Activated naive CD8-positive, alpha-beta T cell treated with anti-CD3 and anti-CD28 coated beads for 36 hours (primary cell): ENCODE results near the gene PML. TPM values are rescaled to one million over a fixed set of nuclear protein-coding genes. Genes with fewer than 3 reads are reported as not detected.

Experiments
- DNase-seq: peaks from one replicate; pipeline ENCODE4 v3.0.0; 2021
- H3K27ac Mint-ChIP-seq: one replicate; pipeline ENCODE4 v1.8.0; 2022; ENCODE audit warnings: mild to moderate bottlenecking, moderate library complexity, mixed read lengths
- H3K27me3 Mint-ChIP-seq: one replicate; pipeline ENCODE4 v1.8.0; 2022; ENCODE audit warnings: mild to moderate bottlenecking, mixed read lengths
- H3K36me3 Mint-ChIP-seq: one replicate; pipeline ENCODE4 v1.8.0; 2021; ENCODE audit warnings: mild to moderate bottlenecking, mixed read lengths
- H3K4me1 Mint-ChIP-seq: one replicate; pipeline ENCODE4 v1.8.0; 2021; ENCODE audit warnings: mixed read lengths
- H3K4me3 Mint-ChIP-seq: one replicate; pipeline ENCODE4 v1.8.0; 2022; ENCODE audit warnings: mild to moderate bottlenecking, moderate library complexity, mixed read lengths
- H3K9me3 Mint-ChIP-seq: one replicate; pipeline ENCODE4 v1.8.0; 2022; ENCODE audit warnings: mixed read lengths
- total RNA-seq, 2 experiments: library from RNA; stranded (reverse); gene quantifications; one replicate each; pipeline ENCODE4 v1.2.3, GENCODE V29; 2021

Gene PML
- total RNA-seq, 2 experiments from 2014 or later: 53.4 to 54.3 TPM

DNA sequence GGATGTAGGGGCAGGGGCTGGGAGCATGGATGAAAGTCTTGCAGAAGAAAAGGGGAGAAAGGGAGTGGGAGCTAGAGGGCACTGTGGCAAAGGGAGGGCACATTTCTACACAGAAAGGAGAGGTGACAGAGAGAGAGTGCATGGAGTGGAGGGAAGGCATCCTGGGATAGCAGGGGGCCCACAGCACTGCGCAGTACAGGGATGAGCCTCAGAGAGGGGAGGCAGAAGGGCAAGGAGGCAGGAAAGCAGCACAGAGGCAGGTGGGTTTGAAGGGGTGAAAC, 7.8 kb upstream of the PML start:
- no peak for DNase-seq
- peaks cover 26% of the 10 kb centered on the region for H3K4me1 Mint-ChIP-seq
- peaks cover 2% of the 10 kb centered on the region for H3K36me3 Mint-ChIP-seq
- no peaks in the 10 kb centered on the region for H3K27me3 Mint-ChIP-seq
- no peaks in the 10 kb centered on the region for H3K9me3 Mint-ChIP-seq
- no peak overlapping the region for H3K27ac Mint-ChIP-seq
- no peak overlapping the region for H3K4me3 Mint-ChIP-seq

DNA sequence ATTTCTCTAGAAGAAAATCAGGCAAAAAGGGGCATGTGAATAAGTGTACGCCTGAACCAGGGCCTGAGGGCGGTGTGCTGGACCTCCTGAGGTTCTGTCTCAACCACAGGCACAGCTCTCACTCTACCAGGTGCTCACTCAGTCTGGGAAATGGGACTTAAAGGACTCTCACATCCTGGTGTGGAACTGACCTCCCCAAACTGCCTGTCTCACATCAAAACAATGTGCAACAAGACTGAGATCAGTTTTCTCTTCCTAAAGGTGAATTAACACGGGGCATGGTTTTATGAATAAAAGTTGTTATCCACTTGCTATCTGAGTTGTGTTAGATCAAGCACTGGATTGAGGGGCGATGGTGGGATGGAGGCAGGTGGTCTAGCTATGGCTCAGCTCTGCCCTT, 7.3 kb upstream of the PML start:
- H3K4me3 Mint-ChIP-seq: no peak overlapping the region
- DNase-seq: no peak
- no peaks in the 10 kb centered on the region for H3K27me3 Mint-ChIP-seq

GRCh38 chr15:73987681-73988444, 6.7 kb upstream of the PML start:
- Mint-ChIP-seq H3K9me3 (no peaks in the 10 kb centered on the region), H3K27ac (no peak overlapping the region), H3K4me3 (no peak overlapping the region), H3K4me1 (peaks cover 21% of the 10 kb centered on the region), H3K36me3 (peaks cover 2% of the 10 kb centered on the region), H3K27me3 (no peaks in the 10 kb centered on the region)
- no peak for DNase-seq

More for the DNA sequence above, 7.3 kb upstream of the PML start:
- Mint-ChIP-seq H3K9me3 (no peaks in the 10 kb centered on the region), H3K27ac (no peak overlapping the region), H3K4me1 (peaks cover 20% of the 10 kb centered on the region), H3K36me3 (peaks cover 2% of the 10 kb centered on the region)

- H3K4me3 Mint-ChIP-seq: no peak overlapping the region
- H3K4me1 Mint-ChIP-seq: peaks cover 23% of the 10 kb centered on the region
- H3K36me3 Mint-ChIP-seq: peaks cover 2% of the 10 kb centered on the region
- H3K27ac Mint-ChIP-seq: no peak overlapping the region
- no peaks in the 10 kb centered on the region for H3K9me3 Mint-ChIP-seq
- no peak for DNase-seq
- no peaks in the 10 kb centered on the region for H3K27me3 Mint-ChIP-seq
These were observed 6.0 kb upstream of the PML start for GRCh38 chr15:73988445-73988969.

DNA sequence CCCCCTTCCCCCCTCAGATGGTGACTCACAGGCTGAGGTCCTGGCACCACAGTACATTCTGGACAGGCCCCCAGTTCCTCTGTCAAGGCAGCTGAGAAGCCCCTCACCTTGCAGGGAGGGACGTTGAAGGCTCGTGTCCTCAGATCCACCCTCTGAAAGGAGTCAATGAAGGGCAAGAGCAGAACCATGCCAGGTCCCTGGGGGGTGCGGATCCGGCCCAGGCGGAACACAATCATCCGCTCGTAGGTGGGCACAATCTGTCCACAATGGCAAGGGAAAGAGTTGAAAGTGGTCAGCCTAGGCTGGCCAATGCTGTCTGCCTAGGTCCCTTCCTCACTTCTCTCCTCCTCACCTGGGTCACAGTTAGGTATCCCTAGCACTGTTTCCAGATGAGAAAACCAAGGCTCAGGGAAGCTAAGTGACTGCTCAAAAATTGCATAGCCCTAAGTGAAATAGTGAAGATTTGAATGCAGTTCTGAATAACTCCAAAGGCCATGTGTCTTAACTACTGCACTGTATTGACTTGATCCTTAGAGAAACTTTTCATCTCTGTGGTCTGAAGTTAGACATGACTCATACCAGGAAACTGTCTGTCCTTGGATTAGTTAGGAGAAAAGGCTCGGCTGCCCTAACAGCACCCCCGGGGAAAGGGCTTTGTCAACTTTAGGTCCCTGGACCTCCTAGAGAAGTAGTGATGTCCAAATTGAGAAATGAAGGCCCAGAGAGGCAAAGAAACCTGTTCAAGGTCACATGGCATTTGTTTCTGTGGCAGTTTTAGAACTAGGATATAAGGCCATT, 5.3 kb upstream of the PML start:
- Mint-ChIP-seq H3K27me3 (no peaks in the 10 kb centered on the region), H3K4me1 (peaks cover 30% of the 10 kb centered on the region), H3K4me3 (no peak overlapping the region), H3K27ac (no peak overlapping the region), H3K9me3 (no peaks in the 10 kb centered on the region), H3K36me3 (peaks cover 2% of the 10 kb centered on the region)
- DNase-seq: no peak

GRCh38 chr15:73990250-73991005, 4.1 kb upstream of the PML start:
- DNase-seq: no peak
- Mint-ChIP-seq H3K9me3 (no peaks in the 10 kb centered on the region), H3K27me3 (no peaks in the 10 kb centered on the region), H3K4me3 (peak overlapping the region; percentile 2), H3K27ac (no peak overlapping the region), H3K36me3 (peaks cover 8% of the 10 kb centered on the region), H3K4me1 (peaks cover 28% of the 10 kb centered on the region)

GRCh38 chr15:73991260-73991659, 3.3 kb upstream of the PML start:
- Mint-ChIP-seq H3K36me3 (peaks cover 11% of the 10 kb centered on the region), H3K4me3 (peak overlapping the region; percentile 85), H3K9me3 (no peaks in the 10 kb centered on the region), H3K4me1 (peaks cover 25% of the 10 kb centered on the region), H3K27me3 (no peaks in the 10 kb centered on the region), H3K27ac (peak overlapping the region; percentile 65)
- no peak for DNase-seq

DNA sequence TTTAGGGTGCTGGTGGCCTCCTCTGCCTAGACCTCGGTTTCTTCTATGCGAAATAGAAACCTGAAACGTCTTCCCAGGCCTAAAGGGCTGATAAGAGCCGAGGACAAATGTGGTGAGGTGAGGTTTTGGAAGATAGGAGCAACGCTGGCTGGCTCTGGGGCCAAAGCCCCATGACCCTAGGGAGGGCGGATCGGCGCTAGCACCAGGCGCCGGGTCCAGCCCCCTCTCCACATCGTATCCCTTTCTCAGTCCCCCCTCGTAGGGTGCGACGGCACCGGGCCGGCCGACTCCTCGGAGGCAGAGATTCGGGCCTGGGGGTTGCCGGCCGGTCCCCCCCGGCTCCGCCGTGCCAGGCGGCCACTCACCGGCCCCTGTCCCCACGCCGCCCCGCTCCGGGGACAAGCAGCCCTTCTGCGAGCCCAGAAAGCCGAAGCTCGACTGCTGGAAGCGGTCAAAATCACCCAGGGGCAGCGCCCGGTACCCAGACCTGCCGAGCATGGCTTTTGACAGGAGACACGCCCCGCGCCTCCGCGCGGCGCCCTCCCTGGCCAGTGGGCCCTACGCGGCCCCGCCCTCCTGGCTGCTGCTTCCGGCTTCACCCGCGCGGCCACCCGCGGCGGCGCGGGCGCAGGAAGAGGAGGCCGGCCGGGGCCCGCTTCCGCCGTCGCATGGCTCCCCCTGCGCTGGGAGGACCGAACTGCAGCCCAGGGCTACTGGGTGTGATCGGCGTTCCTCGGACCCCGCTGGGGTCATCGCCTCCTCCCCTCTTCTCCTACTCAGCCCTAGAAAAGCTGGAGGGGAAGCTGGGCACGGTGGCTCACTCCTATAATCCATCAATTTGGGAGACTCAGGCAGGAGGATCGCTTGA, 2.6 kb upstream of the PML start, which contains the start of gene STOML1:
STOML1 (minus strand) TSS at position 570 of the 868 bp plus-strand sequence; CDS start at position 498, 72 bp downstream.
- peaks cover 13% of the 10 kb centered on the region for H3K36me3 Mint-ChIP-seq
- no peaks in the 10 kb centered on the region for H3K9me3 Mint-ChIP-seq
- peak within 1 kb of the TSS; percentile 82 for H3K27ac Mint-ChIP-seq
- H3K4me3 Mint-ChIP-seq: peak within 1 kb of the TSS; percentile 85
- peak; percentile 98 for DNase-seq
- peaks cover 28% of the 10 kb centered on the region for H3K4me1 Mint-ChIP-seq
- H3K27me3 Mint-ChIP-seq: no peaks in the 10 kb centered on the region

GRCh38 chr15:73992594-73992898, 2.0 kb upstream of the PML start:
- peak overlapping the region; percentile 82 for H3K27ac Mint-ChIP-seq
- H3K4me1 Mint-ChIP-seq: peaks cover 33% of the 10 kb centered on the region
- DNase-seq: no peak
- H3K36me3 Mint-ChIP-seq: peaks cover 18% of the 10 kb centered on the region
- H3K9me3 Mint-ChIP-seq: no peaks in the 10 kb centered on the region
- no peaks in the 10 kb centered on the region for H3K27me3 Mint-ChIP-seq
- peak overlapping the region; percentile 71 for H3K4me3 Mint-ChIP-seq

DNA sequence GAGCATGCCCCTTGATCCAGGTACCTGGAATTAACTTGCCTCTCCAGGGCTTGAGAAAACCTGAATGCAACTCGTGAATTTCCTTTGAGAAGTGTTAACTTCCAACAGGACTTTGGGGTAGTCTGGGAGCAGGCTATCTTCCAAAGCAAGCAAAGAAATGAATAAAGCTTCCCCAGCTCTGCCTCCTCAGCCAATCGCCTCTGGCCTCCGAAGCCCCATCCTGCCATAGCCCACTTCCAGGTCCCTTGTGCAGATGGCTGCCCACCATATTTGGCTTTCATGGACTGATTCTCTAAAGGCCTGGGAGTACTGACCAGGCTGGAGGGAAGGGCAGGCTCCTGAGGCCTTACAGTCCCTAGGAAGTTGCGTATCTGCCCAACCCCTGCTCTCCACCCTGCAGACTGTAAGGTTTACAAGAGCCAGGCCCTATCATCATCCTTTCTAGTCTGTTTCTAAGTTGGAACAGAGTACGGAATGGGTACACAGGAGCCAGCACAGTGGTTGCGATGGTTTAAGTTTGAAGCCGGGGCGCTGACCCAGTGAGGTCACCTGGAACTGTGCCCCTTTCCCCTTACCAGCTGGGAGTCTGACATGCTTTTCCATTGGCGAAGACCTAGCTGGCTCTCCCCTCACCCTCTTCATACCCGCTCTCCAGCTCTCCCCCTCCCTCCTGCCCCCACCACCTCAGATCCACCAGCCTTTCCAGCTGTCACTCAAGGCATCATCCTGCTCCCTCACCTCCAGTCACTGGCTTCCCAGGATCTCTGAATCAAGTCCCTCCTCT, 1.1 kb upstream of the PML start:
- Mint-ChIP-seq H3K27me3 (no peaks in the 10 kb centered on the region), H3K27ac (peak overlapping the region; percentile 90), H3K36me3 (peaks cover 19% of the 10 kb centered on the region), H3K4me1 (peaks cover 38% of the 10 kb centered on the region), H3K4me3 (peak overlapping the region; percentile 94), H3K9me3 (no peaks in the 10 kb centered on the region)
- DNase-seq: no peak

GRCh38 chr15:73994912-73995622, 551 bp downstream of the PML start:
- Mint-ChIP-seq H3K36me3 (peaks cover 22% of the 10 kb centered on the region), H3K9me3 (no peaks in the 10 kb centered on the region), H3K27ac (peak overlapping the region; percentile 90), H3K4me3 (peak overlapping the region; percentile 94), H3K27me3 (no peaks in the 10 kb centered on the region), H3K4me1 (peaks cover 47% of the 10 kb centered on the region)
- no peak for DNase-seq

- Mint-ChIP-seq H3K4me3 (peak overlapping the region; percentile 94), H3K9me3 (no peaks in the 10 kb centered on the region), H3K4me1 (peaks cover 45% of the 10 kb centered on the region), H3K36me3 (peaks cover 26% of the 10 kb centered on the region), H3K27me3 (no peaks in the 10 kb centered on the region), H3K27ac (peak overlapping the region; percentile 90)
- no peak for DNase-seq
These were observed 1.8 kb downstream of the PML start for GRCh38 chr15:73996267-73996666.

- Mint-ChIP-seq H3K4me1 (peaks cover 45% of the 10 kb centered on the region), H3K36me3 (peaks cover 26% of the 10 kb centered on the region), H3K4me3 (peak overlapping the region; percentile 94), H3K9me3 (no peaks in the 10 kb centered on the region), H3K27ac (peak overlapping the region; percentile 90), H3K27me3 (no peaks in the 10 kb centered on the region)
- DNase-seq: peak; percentile 46
These were observed 2.4 kb downstream of the PML start for GRCh38 chr15:73996939-73997338.
